Measurements from ENCODE around the gene SCEL. TPM values are rescaled to one million over a fixed set of nuclear protein-coding genes. Genes with fewer than 3 reads are reported as not detected.

SCEL gene
- total RNA-seq, 1 donor from 2014 or later = not detected

DNA sequence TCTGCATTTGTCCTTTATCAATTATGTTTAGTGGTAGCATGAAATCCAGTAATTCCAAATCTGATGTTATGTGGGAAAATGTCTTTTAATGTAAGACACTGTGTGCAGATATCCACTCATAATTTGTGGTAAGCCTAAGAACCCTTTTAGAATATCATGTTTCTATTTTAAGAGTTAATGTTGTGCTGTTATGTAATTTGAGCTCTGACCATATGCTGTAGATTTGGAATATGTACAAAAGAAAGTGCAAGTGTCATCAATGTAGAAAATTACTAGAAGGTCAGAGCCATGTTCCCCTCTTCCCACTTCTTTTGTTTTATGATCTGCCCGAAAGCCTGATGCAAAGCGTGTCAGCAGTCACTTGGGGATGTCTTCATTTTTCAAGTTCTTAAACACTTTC is 44.5 kb downstream of the SCEL start:
- H3K4me1 Mint-ChIP-seq (ENCODE audit: low read depth) = peaks cover 5% of the 10 kb centered on the region
- no peak overlapping the region for H3K4me3 Mint-ChIP-seq (ENCODE audit: low read depth)
- H3K36me3 Mint-ChIP-seq (ENCODE audit: insufficient read depth) = no peaks in the 10 kb centered on the region
- TF ChIP-seq, protein P1, sequence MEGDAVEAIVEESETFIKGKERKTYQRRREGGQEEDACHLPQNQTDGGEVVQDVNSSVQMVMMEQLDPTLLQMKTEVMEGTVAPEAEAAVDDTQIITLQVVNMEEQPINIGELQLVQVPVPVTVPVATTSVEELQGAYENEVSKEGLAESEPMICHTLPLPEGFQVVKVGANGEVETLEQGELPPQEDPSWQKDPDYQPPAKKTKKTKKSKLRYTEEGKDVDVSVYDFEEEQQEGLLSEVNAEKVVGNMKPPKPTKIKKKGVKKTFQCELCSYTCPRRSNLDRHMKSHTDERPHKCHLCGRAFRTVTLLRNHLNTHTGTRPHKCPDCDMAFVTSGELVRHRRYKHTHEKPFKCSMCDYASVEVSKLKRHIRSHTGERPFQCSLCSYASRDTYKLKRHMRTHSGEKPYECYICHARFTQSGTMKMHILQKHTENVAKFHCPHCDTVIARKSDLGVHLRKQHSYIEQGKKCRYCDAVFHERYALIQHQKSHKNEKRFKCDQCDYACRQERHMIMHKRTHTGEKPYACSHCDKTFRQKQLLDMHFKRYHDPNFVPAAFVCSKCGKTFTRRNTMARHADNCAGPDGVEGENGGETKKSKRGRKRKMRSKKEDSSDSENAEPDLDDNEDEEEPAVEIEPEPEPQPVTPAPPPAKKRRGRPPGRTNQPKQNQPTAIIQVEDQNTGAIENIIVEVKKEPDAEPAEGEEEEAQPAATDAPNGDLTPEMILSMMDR (IDR thresholded peaks at IDR 0.05; ENCODE audit: unreplicated experiment) = no peak
- no peak overlapping the region for H3K27ac Mint-ChIP-seq
- no peak for DNase-seq (ENCODE audit: low spot score, unreplicated experiment)
- H3K27me3 Mint-ChIP-seq = no peaks in the 10 kb centered on the region
- H3K9me3 Mint-ChIP-seq (ENCODE audit: low read depth) = no peaks in the 10 kb centered on the region

DNA sequence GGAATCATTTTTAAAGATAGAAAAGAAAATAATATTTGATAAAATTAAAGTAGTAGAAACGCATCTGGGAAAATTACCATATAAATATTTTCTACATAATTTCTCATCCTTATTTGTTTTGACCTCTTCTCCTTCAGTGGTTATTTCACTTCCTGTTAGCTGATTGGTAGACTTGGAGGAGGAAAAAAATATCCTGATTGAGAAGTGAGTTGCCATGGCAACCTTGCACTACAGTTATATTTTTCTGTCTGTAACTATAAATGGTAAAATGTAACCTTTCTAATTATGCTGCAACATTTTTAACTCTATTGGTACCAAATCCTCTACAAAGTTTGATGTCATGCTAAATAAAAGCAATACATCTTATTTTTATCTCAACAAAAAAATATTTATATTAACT is 45.2 kb downstream of the SCEL start:
- Mint-ChIP-seq H3K9me3 (ENCODE audit: low read depth) (no peaks in the 10 kb centered on the region), H3K27ac (no peak overlapping the region), H3K27me3 (no peaks in the 10 kb centered on the region), H3K4me3 (ENCODE audit: low read depth) (no peak overlapping the region), H3K36me3 (ENCODE audit: insufficient read depth) (no peaks in the 10 kb centered on the region), H3K4me1 (ENCODE audit: low read depth) (peaks cover 4% of the 10 kb centered on the region)
- TF ChIP-seq, protein P1 (IDR thresholded peaks at IDR 0.05; ENCODE audit: unreplicated experiment) = no peak
- no peak for DNase-seq (ENCODE audit: low spot score, unreplicated experiment)

DNA sequence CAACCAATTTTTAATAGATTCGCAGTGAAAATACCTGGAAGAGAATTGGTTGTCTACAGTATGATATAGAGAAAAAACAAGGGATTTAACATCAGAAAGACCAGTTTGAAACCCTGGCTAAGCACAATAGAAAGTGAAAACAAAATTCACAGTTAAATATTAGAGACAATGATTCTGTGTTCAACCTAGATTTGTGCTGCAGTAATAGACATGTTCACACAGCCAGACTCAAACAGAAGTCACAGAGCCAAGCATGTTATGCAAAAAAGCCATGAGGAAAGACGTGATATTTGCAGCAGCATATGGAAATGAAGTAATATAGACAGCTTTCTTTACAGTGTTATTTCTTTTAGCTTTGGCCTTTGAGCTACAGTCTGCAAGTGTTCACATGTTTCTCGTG is 48.1 kb downstream of the SCEL start:
- DNase-seq (ENCODE audit: low spot score, unreplicated experiment) = no peak
- no peak overlapping the region for H3K27ac Mint-ChIP-seq
- no peaks in the 10 kb centered on the region for H3K4me1 Mint-ChIP-seq (ENCODE audit: low read depth)
- H3K27me3 Mint-ChIP-seq = no peaks in the 10 kb centered on the region
- H3K36me3 Mint-ChIP-seq (ENCODE audit: insufficient read depth) = no peaks in the 10 kb centered on the region
- no peak overlapping the region for H3K4me3 Mint-ChIP-seq (ENCODE audit: low read depth)
- no peaks in the 10 kb centered on the region for H3K9me3 Mint-ChIP-seq (ENCODE audit: low read depth)
- TF ChIP-seq, protein P1 (IDR thresholded peaks at IDR 0.05; ENCODE audit: unreplicated experiment) = no peak

DNA sequence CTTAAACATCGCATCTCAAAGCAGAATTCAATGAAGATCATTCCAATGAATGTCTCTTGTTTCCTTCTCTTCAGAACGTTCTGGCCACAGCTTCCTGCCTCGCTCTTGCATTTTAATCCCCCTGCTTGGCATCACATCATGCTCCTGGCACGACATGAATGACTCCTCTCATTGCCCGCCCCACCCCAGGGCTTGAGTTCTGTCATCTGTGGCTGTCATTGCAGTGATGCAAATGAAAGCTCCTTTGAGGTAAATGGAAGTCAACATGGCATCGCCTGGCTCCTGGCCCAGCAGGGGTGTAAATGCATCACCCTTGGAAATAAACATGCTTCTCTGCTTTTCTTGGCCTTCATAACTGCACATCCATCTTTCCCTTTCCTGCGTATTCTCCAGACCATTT is 48.6 kb downstream of the SCEL start:
- DNase-seq (ENCODE audit: low spot score, unreplicated experiment) = no peak
- no peaks in the 10 kb centered on the region for H3K27me3 Mint-ChIP-seq
- no peaks in the 10 kb centered on the region for H3K4me1 Mint-ChIP-seq (ENCODE audit: low read depth)
- H3K27ac Mint-ChIP-seq = no peak overlapping the region
- H3K9me3 Mint-ChIP-seq (ENCODE audit: low read depth) = no peaks in the 10 kb centered on the region
- TF ChIP-seq, protein P1 (IDR thresholded peaks at IDR 0.05; ENCODE audit: unreplicated experiment) = no peak
- no peaks in the 10 kb centered on the region for H3K36me3 Mint-ChIP-seq (ENCODE audit: insufficient read depth)
- no peak overlapping the region for H3K4me3 Mint-ChIP-seq (ENCODE audit: low read depth)

DNA sequence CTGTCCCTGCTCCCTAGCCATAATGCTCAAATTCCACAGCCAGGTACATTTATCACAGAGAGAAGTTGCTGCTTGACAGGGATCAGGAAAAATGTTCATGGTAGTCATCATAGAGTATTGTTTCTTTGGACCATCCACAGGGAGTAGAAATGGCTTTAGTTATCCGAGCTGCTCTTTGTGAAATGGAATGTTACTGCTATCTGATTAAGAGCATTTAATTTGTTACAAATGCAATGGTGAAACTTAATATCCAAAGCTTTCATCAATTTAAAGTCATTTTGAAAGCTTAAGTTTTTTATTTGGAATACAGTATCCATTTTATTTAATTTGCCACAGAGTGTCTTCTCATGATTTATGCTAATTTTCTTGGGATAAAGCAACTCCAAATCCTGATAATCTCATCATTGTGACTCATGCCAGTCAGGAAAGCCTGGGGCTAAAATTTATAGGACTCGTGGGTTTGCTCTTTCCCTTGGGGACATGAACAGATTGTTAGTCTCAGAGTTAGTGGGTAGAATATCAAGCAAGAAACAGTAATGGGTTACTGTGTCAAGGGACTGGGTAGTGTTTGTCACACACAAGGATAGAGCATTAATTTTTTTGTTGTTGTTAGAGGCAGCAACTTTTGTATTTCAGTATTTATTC is 59.8 kb downstream of the SCEL start:
- H3K27ac Mint-ChIP-seq = no peak overlapping the region
- H3K9me3 Mint-ChIP-seq (ENCODE audit: low read depth) = no peaks in the 10 kb centered on the region
- H3K4me1 Mint-ChIP-seq (ENCODE audit: low read depth) = no peaks in the 10 kb centered on the region
- H3K27me3 Mint-ChIP-seq = peaks cover 3% of the 10 kb centered on the region
- no peak overlapping the region for H3K4me3 Mint-ChIP-seq (ENCODE audit: low read depth)
- DNase-seq (ENCODE audit: low spot score, unreplicated experiment) = no peak
- H3K36me3 Mint-ChIP-seq (ENCODE audit: insufficient read depth) = no peaks in the 10 kb centered on the region
- TF ChIP-seq, protein P1 (IDR thresholded peaks at IDR 0.05; ENCODE audit: unreplicated experiment) = no peak
